ENCODE results near the gene VENTX. TPM values are rescaled to one million over a fixed set of nuclear protein-coding genes. Genes with fewer than 3 reads are reported as not detected.
A peak's percentile ranks its signal among the peaks of the same experiment; 100 is the strongest.

Gene VENTX
- total RNA-seq, 1 donor: not detected

DNA sequence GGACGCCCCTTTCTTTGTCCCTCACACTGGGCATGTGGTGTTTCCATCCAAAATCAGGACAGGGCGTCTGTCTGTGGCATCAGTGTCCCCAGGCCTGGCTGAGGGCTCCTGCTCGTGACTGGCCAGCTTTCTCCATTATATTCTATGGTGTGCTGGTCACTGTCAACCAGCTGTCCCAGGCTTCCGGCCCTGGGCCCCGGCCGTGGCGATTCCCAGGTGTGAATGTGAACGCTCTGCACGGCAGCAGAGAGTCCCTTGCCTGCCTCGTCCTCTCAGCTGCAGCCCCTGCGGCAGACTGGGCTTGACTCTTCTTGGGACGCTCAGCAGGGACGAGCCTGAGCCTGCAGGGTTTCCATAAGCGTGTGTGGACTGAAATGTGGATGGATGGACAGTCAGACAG lies 13.6 kb upstream of the VENTX start:
- DNase-seq (ENCODE audit: low read depth): no peak
- no peak for TF ChIP-seq CTCF (IDR thresholded peaks at IDR 0.05; ENCODE audit: insufficient read depth, low read length)
- no peak overlapping the region for H3K4me3 ChIP-seq (ENCODE audit: low read depth, low read length)

DNA sequence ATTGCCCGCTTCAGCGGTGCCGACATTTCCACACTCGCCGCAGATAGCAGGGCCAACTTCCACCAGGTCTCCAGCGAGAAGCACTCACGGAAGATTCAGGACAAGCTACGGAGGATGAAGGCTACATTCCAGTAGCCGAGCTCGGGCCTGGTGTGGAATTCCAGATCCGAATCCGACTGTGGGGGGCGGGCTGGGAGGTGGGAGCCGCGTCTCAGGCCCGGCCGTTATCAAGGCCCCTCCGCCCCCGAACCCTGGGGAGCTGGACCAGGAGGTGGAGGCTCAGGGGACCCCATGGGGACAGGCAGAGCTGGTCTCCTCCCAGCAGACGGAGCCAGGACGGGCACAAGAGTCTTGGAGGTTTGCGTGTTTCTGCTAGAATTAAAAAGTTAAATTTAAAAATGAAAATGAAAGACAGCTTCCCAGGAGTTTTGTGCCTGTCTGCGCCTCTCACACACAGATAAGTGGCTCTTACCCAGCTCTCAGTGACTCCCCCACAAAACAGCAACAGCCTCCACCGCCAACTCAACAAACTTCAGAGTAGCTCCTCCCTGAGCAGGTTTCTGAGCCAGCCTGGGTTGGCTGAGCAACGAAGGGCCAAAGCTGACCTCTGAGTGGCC lies 12.8 kb upstream of the VENTX start:
- no peak for TF ChIP-seq CTCF (IDR thresholded peaks at IDR 0.05; ENCODE audit: insufficient read depth, low read length)
- DNase-seq (ENCODE audit: low read depth): peak; percentile 18
- H3K4me3 ChIP-seq (ENCODE audit: low read depth, low read length): no peak overlapping the region

- no peak for DNase-seq (ENCODE audit: low read depth)
- no peak for TF ChIP-seq CTCF (IDR thresholded peaks at IDR 0.05; ENCODE audit: insufficient read depth, low read length)
These were observed 11.9 kb upstream of the VENTX start for GRCh38 chr10:133225707-133226191.

DNA sequence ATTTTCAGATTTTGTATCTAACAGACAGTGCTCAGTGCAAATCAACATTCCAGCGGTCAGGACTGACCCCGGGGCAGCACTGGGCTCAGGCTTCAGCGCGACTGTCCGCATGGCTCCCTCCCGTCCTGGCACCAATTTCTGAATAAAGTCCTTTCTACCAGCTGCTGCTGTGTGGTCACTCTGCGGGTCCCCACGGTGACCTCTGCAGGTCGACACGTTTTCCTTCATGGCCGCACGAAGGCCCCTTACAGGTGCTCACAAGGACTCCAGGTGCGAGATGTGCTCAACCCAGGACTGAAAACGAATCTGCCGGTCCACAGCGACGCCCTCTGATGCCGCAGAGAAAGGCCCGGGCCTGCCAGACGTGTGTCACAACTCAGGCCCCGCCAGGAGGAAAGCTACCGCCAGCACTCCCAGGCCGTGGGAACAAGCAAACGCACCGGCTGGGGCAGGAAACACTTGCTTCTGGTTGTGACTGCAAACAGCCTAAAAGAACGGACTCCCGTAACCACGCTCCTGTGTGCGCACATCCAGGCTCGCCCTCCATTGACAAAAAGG lies 11.3 kb upstream of the VENTX start:
- no peak overlapping the region for H3K4me3 ChIP-seq (ENCODE audit: low read depth, low read length)
- TF ChIP-seq CTCF (IDR thresholded peaks at IDR 0.05; ENCODE audit: insufficient read depth, low read length): no peak
- DNase-seq (ENCODE audit: low read depth): no peak

More at GRCh38 chr10:133225707-133226191, 11.9 kb upstream of the VENTX start:
- H3K4me3 ChIP-seq (ENCODE audit: low read depth, low read length): no peak overlapping the region

DNA sequence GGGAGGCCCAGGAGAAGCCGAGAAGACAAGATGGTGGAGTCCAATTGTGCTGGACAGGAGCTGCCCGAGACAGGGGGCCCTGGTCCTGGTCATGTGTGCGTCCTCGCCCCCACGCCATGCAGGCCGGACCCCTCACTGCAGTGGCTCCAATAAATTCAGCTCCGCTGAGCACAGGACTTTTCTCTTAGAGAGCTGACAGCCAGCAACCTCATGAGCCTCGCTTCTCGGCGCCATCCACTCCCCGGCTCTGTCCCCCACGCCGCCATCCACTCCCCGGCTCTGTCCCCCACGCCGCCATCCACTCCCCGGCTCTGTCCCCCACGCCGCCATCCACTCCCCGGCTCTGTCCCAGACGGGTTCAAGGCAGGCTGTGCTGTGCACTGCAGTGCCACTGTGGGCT lies 10.4 kb upstream of the VENTX start:
- TF ChIP-seq CTCF (IDR thresholded peaks at IDR 0.05; ENCODE audit: insufficient read depth, low read length): no peak
- no peak overlapping the region for H3K4me3 ChIP-seq (ENCODE audit: low read depth, low read length)

GRCh38 chr10:133229265-133230043 lies 8.2 kb upstream of the VENTX start:
- DNase-seq (ENCODE audit: low read depth): no peak
- no peak overlapping the region for H3K4me3 ChIP-seq (ENCODE audit: low read depth, low read length)
- TF ChIP-seq CTCF (IDR thresholded peaks at IDR 0.05; ENCODE audit: insufficient read depth, low read length): no peak

More for the DNA sequence above, 10.4 kb upstream of the VENTX start:
- no peak for DNase-seq (ENCODE audit: low read depth)
